HepG2 (cell line): Measurements from ENCODE around the gene DCDC1. TPM values are rescaled to one million over a fixed set of nuclear protein-coding genes. Genes with fewer than 3 reads are reported as not detected.
A peak's percentile ranks its signal among the peaks of the same experiment; 100 is the strongest.

Source experiments
- FOXA1 ChIP-seq, 2 experiments: fragments of 450-650 bp in 1 of 2; sonication (generic) in 1 of 2; formaldehyde crosslinking in 1 of 2; IDR thresholded peaks; 2 replicates each; pipeline versions ENCODE4 v1.4.0 to v1.6.1; 2016 to 2020; ENCODE audit warnings: missing genetic modification reagents in 1 of 2
- GPN1 ChIP-seq: sonication (generic); formaldehyde crosslinking; IDR thresholded peaks from 2 replicates; pipeline ENCODE4 v1.5.1; 2020; ENCODE audit warnings: missing genetic modification reagents, borderline replicate concordance
- NONO ChIP-seq, 2 experiments: fragments of 450-650 bp in 1 of 2; sonication (generic) in 1 of 2; formaldehyde crosslinking in 1 of 2; IDR thresholded peaks in 1 of 2; conservative IDR thresholded peaks in 1 of 2; 2 replicates each; pipeline versions ENCODE4 v1.6.1 to v1.8.0; 2017 to 2022; ENCODE audit warnings: mild to moderate bottlenecking in 1 of 2, missing genetic modification reagents in 1 of 2, moderate library complexity in 1 of 2
- REL ChIP-seq: sonication (generic); formaldehyde crosslinking; conservative IDR thresholded peaks from 2 replicates; pipeline ENCODE4 v1.8.0; 2022; ENCODE audit warnings: mild to moderate bottlenecking, missing genetic modification reagents, moderate library complexity
- SSRP1 ChIP-seq: IDR thresholded peaks from 2 replicates; pipeline ENCODE4 v1.6.1; 2016; ENCODE audit warnings: control low read depth
- TEAD2 ChIP-seq: sonication (generic); formaldehyde crosslinking; IDR thresholded peaks from 2 replicates; pipeline ENCODE4 v1.9.0; 2021; ENCODE audit warnings: missing genetic modification reagents
- WIZ ChIP-seq: sonication (generic); formaldehyde crosslinking; IDR thresholded peaks from 2 replicates; pipeline ENCODE4 v1.5.1; 2020; ENCODE audit warnings: mild to moderate bottlenecking, missing genetic modification reagents
- YEATS2 ChIP-seq: sonication (generic); formaldehyde crosslinking; IDR thresholded peaks from 2 replicates; pipeline ENCODE4 v1.4.0; 2020; ENCODE audit warnings: missing genetic modification reagents, borderline replicate concordance
- ZNF143 ChIP-seq: sonication (generic); formaldehyde crosslinking; IDR thresholded peaks from 2 replicates; pipeline ENCODE4 v1.4.0; 2020; ENCODE audit warnings: missing genetic modification reagents
- ZNF207 ChIP-seq: fragments of 450-650 bp; IDR thresholded peaks from 2 replicates; pipeline ENCODE4 v1.6.1; 2016; ENCODE audit warnings: antibody characterized with exemption, borderline replicate concordance
- ZNF30 ChIP-seq: sonication (generic); formaldehyde crosslinking; IDR thresholded peaks from 2 replicates; pipeline ENCODE4 v1.5.0; 2020; ENCODE audit warnings: mild to moderate bottlenecking, missing genetic modification reagents
- ZNF773 ChIP-seq: sonication (generic); formaldehyde crosslinking; IDR thresholded peaks from 2 replicates; pipeline ENCODE4 v1.4.0; 2020; ENCODE audit warnings: missing genetic modification reagents, borderline replicate concordance
- ZNF839 ChIP-seq: sonication (generic); formaldehyde crosslinking; IDR thresholded peaks from 2 replicates; pipeline ENCODE4 v1.4.0; 2020; ENCODE audit warnings: missing genetic modification reagents, mild to moderate bottlenecking, borderline replicate concordance
- ZNF891 ChIP-seq: sonication (generic); formaldehyde crosslinking; IDR thresholded peaks from 2 replicates; pipeline ENCODE4 v1.5.0; 2020; ENCODE audit warnings: mild to moderate bottlenecking, missing genetic modification reagents
- polyA plus RNA-seq, 8 experiments: library from polyadenylated mRNA; depleted of rRNA in 3 of 8; stranded (reverse) in 7 of 8; unstranded in 1 of 8; fragments of >200 nt; fragmentation: Illumina TruSeq in 4 of 8; extraction: Trizol in 4 of 8; gene quantifications; 2 replicates each; pipeline versions ENCODE4 v1.2.1 to v1.2.3, GENCODE V29; 2011 to 2016; ENCODE audit warnings: low read depth in 4 of 8, missing spikeins in 1 of 8, mixed read lengths in 1 of 8; ENCODE audit not compliant: insufficient read depth in 1 of 8
- total RNA-seq, 5 experiments: library from RNA; depleted of rRNA; stranded (reverse); fragments of >200 nt; fragmentation: Illumina TruSeq; extraction: Trizol; gene quantifications; 2 replicates each; pipeline ENCODE4 v1.2.3, GENCODE V29; 2016; ENCODE audit warnings: low read depth in 1 of 5
- TF ChIP-seq, protein P1 (sequence below): sonication (generic); formaldehyde crosslinking; IDR thresholded peaks from 2 replicates; pipeline ENCODE4 v1.4.0; 2020; ENCODE audit warnings: missing genetic modification reagents, borderline replicate concordance
- TF ChIP-seq, protein P2 (sequence below): sonication (generic); formaldehyde crosslinking; IDR thresholded peaks from 2 replicates; pipeline ENCODE4 v1.5.1; 2020; ENCODE audit warnings: mild to moderate bottlenecking, missing genetic modification reagents
- TF ChIP-seq, protein P3 (sequence below): sonication (generic); formaldehyde crosslinking; IDR thresholded peaks from 2 replicates; pipeline ENCODE4 v1.4.0; 2020; ENCODE audit warnings: missing genetic modification reagents, mild to moderate bottlenecking, borderline replicate concordance
- TF ChIP-seq, protein P4 (sequence below): conservative IDR thresholded peaks from 2 replicates; pipeline ENCODE4 v1.6.1; 2018; ENCODE audit warnings: missing genetic modification reagents

DCDC1 gene
- total and polyA plus RNA-seq, 2 of the 13 experiments (the other 11 are each of a cell fraction or from before 2014, with no cell fraction given) = 0.12 to 0.27 TPM

DNA sequence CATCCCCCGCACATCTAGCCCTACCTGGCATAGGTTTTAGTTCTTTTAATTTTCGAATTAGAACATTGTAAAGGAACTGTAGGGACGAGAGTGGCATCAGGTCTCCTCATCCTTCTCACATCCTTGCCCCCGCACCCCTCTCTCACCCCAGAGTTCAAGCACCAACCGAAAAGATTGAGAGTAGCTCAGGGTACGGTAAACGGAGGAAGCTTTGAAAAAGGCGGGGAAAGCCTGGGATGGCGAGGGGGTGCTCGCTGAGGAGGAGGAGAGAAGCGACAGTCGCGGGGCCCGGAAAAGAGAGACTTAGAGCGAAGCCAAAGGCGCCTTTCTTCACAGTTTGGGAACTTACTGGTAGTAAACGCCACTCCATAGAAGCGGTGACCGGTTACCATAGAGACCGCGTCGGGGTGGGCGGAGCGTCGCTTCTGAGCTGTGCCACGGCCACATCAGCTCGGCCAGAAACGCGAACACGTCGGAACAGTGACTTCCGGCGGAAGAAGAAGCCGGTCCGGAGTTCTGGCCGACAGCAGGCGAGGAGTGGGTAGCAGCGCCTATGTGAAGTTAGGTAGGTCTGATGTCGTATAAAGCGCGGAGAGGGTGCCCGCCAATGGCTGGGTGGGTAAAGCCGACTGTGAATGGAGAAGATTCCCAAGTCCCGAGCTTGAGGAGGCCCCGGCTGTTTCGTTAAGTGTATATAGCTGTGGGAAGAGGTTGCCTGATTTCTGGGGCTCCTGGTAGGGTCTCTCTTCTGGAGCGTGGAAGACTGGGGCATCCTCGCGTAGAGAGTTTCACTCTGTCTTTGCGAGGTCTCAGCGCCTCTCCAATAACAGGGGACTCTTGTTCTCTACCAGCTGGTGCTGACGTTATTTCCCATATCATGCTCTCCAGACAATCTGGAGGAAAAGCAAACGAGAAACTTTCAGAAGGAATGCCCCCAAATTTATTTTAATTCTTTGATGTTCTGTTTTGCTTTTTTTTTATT, at the start of gene DCDC1, which contains the start of gene DNAJC24 (continued):
- TF ChIP-seq ZNF30 (CRISPR knock-in tag) = no peak
- no peak for TF ChIP-seq GPN1 (CRISPR knock-in tag)
- TF ChIP-seq TEAD2 = no peak
- no peak for TF ChIP-seq ZNF207
- TF ChIP-seq, protein P1, sequence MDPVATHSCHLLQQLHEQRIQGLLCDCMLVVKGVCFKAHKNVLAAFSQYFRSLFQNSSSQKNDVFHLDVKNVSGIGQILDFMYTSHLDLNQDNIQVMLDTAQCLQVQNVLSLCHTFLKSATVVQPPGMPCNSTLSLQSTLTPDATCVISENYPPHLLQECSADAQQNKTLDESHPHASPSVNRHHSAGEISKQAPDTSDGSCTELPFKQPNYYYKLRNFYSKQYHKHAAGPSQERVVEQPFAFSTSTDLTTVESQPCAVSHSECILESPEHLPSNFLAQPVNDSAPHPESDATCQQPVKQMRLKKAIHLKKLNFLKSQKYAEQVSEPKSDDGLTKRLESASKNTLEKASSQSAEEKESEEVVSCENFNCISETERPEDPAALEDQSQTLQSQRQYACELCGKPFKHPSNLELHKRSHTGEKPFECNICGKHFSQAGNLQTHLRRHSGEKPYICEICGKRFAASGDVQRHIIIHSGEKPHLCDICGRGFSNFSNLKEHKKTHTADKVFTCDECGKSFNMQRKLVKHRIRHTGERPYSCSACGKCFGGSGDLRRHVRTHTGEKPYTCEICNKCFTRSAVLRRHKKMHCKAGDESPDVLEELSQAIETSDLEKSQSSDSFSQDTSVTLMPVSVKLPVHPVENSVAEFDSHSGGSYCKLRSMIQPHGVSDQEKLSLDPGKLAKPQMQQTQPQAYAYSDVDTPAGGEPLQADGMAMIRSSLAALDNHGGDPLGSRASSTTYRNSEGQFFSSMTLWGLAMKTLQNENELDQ (CRISPR knock-in tag) = no peak
- TF ChIP-seq, protein P2, sequence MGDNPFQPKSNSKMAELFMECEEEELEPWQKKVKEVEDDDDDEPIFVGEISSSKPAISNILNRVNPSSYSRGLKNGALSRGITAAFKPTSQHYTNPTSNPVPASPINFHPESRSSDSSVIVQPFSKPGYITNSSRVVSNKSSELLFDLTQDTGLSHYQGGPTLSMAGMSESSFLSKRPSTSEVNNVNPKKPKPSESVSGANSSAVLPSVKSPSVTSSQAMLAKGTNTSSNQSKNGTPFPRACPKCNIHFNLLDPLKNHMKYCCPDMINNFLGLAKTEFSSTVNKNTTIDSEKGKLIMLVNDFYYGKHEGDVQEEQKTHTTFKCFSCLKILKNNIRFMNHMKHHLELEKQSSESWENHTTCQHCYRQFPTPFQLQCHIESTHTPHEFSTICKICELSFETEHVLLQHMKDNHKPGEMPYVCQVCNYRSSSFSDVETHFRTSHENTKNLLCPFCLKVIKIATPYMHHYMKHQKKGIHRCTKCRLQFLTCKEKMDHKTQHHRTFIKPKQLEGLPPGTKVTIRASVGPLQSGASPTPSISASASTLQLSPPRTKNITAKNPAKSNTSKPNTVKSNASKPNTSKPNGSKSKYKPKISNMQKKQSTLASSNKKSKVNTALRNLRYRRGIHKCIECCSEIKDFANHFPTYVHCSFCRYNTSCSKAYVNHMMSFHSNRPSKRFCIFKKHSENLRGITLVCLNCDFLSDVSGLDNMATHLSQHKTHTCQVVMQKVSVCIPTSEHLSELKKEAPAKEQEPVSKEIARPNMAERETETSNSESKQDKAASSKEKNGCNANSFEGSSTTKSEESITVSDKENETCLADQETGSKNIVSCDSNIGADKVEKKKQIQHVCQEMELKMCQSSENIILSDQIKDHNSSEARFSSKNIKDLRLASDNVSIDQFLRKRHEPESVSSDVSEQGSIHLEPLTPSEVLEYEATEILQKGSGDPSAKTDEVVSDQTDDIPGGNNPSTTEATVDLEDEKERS (CRISPR knock-in tag) = no peak
- peak; percentile 44; the same call in 1 of the 2 replicates for TF ChIP-seq ZNF143 (CRISPR knock-in tag)
- TF ChIP-seq, protein P3, sequence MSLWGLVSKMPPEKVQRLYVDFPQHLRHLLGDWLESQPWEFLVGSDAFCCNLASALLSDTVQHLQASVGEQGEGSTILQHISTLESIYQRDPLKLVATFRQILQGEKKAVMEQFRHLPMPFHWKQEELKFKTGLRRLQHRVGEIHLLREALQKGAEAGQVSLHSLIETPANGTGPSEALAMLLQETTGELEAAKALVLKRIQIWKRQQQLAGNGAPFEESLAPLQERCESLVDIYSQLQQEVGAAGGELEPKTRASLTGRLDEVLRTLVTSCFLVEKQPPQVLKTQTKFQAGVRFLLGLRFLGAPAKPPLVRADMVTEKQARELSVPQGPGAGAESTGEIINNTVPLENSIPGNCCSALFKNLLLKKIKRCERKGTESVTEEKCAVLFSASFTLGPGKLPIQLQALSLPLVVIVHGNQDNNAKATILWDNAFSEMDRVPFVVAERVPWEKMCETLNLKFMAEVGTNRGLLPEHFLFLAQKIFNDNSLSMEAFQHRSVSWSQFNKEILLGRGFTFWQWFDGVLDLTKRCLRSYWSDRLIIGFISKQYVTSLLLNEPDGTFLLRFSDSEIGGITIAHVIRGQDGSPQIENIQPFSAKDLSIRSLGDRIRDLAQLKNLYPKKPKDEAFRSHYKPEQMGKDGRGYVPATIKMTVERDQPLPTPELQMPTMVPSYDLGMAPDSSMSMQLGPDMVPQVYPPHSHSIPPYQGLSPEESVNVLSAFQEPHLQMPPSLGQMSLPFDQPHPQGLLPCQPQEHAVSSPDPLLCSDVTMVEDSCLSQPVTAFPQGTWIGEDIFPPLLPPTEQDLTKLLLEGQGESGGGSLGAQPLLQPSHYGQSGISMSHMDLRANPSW = peak; percentile 57; the same call in 1 of the 2 replicates
- TF ChIP-seq WIZ = no peak
- no peak for TF ChIP-seq ZNF773 (CRISPR knock-in tag)
- TF ChIP-seq FOXA1 (IDR thresholded peaks at IDR 0.05) = no peak
- no peak for TF ChIP-seq FOXA1 (CRISPR knock-in tag; IDR thresholded peaks at IDR 0.05)
- TF ChIP-seq, protein P4, sequence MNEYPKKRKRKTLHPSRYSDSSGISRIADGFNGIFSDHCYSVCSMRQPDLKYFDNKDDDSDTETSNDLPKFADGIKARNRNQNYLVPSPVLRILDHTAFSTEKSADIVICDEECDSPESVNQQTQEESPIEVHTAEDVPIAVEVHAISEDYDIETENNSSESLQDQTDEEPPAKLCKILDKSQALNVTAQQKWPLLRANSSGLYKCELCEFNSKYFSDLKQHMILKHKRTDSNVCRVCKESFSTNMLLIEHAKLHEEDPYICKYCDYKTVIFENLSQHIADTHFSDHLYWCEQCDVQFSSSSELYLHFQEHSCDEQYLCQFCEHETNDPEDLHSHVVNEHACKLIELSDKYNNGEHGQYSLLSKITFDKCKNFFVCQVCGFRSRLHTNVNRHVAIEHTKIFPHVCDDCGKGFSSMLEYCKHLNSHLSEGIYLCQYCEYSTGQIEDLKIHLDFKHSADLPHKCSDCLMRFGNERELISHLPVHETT (CRISPR knock-in tag) = no peak
- no peak for TF ChIP-seq SSRP1 (CRISPR knock-in tag)
- TF ChIP-seq NONO (IDR thresholded peaks at IDR 0.05) = no peak
- TF ChIP-seq NONO (CRISPR knock-in tag; conservative IDR thresholded peaks at IDR 0.05) = peak; percentile 80
- TF ChIP-seq ZNF839 (CRISPR knock-in tag) = no peak
- peak; percentile 83 for TF ChIP-seq ZNF891 (CRISPR knock-in tag)
- peak; percentile 88; the same call in 1 of the 2 replicates for TF ChIP-seq YEATS2
- no peak for TF ChIP-seq REL (CRISPR knock-in tag)
